ENCODE measurements around the gene ACER1. TPM values are rescaled to one million over a fixed set of nuclear protein-coding genes. Genes with fewer than 3 reads are reported as not detected.

Gene ACER1
- total and polyA plus RNA-seq, 2 experiments from 2014 or later = not detected

DNA sequence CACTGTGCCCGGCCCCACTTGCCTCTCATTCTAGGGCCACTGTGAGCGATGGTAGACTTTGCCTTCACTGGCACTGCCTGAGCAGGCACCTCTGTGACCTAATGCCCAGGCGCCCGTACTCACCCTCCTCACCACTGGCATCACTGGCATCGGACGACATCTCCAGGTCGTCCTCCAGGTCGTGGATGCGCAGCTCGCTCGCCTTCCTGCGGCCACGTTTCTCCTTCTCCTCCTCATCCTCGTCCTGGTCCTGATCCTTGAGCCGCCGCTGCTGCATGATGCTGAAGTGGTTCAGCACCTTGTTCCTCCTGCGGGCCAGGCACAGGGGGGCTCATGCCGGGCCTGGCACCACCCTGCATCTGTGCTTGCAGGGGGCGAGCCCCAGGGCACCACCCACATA is 49.8 kb upstream of the ACER1 start:
- Mint-ChIP-seq H3K4me3 (no peak overlapping the region), H3K27ac (no peak overlapping the region), H3K27me3 (ENCODE audit: insufficient read depth, low read depth, poor library complexity) (peaks cover 7% of the 10 kb centered on the region), H3K9me3 (peaks cover 3% of the 10 kb centered on the region), H3K36me3 (ENCODE audit: low read depth) (peaks cover 87% of the 10 kb centered on the region), H3K4me1 (0 out of 3 replicates have a peak, but pooled peaks cover 5% of the 10 kb centered on the region)
- Histone ChIP-seq H3K79me2 (replicated peaks; ENCODE audit: insufficient read depth) (no peaks in the 10 kb centered on the region), H3K27ac (ENCODE audit: low read depth) (no peak overlapping the region), H3K4me2 (no peak overlapping the region), H3K9me2 (ENCODE audit: insufficient read depth) (no peaks in the 10 kb centered on the region), H4K20me1 (replicated peaks; ENCODE audit: insufficient read depth) (peaks cover 3% of the 10 kb centered on the region; the same call in 1 of the 2 replicates), H3K27me3 (ENCODE audit: insufficient read depth) (no peaks in the 10 kb centered on the region), H2AFZ (no peak overlapping the region), H3K4me1 (ENCODE audit: insufficient read depth) (no peaks in the 10 kb centered on the region), H3K4me3 (no peak overlapping the region), H3F3A (replicated peaks; ENCODE audit: low read depth) (no peaks in the 10 kb centered on the region), H3K36me3 (ENCODE audit: insufficient read depth) (peaks cover 15% of the 10 kb centered on the region)
- no peak for ATAC-seq
- TF ChIP-seq ZNF331 (CRISPR knock-in tag; IDR thresholded peaks at IDR 0.05; ENCODE audit: low read depth) = no peak
- TF ChIP-seq, protein P1, sequence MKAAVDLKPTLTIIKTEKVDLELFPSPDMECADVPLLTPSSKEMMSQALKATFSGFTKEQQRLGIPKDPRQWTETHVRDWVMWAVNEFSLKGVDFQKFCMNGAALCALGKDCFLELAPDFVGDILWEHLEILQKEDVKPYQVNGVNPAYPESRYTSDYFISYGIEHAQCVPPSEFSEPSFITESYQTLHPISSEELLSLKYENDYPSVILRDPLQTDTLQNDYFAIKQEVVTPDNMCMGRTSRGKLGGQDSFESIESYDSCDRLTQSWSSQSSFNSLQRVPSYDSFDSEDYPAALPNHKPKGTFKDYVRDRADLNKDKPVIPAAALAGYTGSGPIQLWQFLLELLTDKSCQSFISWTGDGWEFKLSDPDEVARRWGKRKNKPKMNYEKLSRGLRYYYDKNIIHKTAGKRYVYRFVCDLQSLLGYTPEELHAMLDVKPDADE (IDR thresholded peaks at IDR 0.05) = no peak
- TF ChIP-seq, protein P2, sequence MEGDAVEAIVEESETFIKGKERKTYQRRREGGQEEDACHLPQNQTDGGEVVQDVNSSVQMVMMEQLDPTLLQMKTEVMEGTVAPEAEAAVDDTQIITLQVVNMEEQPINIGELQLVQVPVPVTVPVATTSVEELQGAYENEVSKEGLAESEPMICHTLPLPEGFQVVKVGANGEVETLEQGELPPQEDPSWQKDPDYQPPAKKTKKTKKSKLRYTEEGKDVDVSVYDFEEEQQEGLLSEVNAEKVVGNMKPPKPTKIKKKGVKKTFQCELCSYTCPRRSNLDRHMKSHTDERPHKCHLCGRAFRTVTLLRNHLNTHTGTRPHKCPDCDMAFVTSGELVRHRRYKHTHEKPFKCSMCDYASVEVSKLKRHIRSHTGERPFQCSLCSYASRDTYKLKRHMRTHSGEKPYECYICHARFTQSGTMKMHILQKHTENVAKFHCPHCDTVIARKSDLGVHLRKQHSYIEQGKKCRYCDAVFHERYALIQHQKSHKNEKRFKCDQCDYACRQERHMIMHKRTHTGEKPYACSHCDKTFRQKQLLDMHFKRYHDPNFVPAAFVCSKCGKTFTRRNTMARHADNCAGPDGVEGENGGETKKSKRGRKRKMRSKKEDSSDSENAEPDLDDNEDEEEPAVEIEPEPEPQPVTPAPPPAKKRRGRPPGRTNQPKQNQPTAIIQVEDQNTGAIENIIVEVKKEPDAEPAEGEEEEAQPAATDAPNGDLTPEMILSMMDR (conservative IDR thresholded peaks at IDR 0.05; ENCODE audit: low read depth in 2 of 2) = no peak
- no peak for TF ChIP-seq REST (IDR thresholded peaks at IDR 0.05; ENCODE audit: unreplicated experiment)
- DNase-seq (ENCODE audit: low spot score) = no peak

DNA sequence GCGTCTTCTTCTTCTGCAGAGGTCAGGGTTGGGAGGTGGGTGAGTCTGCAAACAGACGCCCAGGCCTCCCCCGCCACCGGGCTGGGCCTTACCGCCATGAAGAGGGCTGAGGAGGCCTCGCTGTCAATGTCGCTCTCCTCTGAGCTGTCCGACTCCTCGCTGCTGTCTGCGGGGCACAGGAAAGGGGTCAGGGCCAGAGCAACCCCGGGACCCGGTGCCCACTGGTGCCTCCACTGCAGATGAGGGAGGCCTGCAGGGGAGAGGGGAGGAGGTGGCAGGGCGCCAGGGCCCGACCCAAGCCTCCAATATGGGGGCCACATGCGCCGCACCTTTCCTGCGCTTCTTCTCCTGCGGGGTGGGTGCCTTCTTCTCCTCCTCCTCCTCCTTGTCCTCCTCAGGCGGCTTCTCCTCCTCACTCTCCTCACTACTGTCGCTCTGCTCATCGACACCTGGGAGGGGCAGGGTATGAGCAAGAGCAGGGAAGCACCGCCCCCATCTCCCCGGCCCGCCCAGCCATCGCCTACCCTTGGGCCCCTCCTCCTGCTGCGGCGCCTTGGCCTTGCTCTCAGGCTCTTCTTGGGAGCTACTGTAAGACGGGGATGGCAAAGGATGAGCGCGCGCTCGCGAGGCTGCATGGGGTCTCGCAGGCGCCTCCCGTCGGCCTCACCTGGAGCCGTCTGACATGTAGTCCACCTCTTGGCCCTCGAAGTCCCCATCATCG is 47.8 kb upstream of the ACER1 start:
- Histone ChIP-seq H3K4me1 (ENCODE audit: insufficient read depth) (no peaks in the 10 kb centered on the region), H3F3A (replicated peaks; ENCODE audit: low read depth) (no peaks in the 10 kb centered on the region), H4K20me1 (replicated peaks; ENCODE audit: insufficient read depth) (peaks cover 3% of the 10 kb centered on the region; the same call in 1 of the 2 replicates), H3K27ac (ENCODE audit: low read depth) (no peak overlapping the region), H3K79me2 (replicated peaks; ENCODE audit: insufficient read depth) (no peaks in the 10 kb centered on the region), H2AFZ (no peak overlapping the region), H3K27me3 (ENCODE audit: insufficient read depth) (no peaks in the 10 kb centered on the region), H3K36me3 (ENCODE audit: insufficient read depth) (peaks cover 15% of the 10 kb centered on the region), H3K9me2 (ENCODE audit: insufficient read depth) (no peaks in the 10 kb centered on the region), H3K4me2 (no peak overlapping the region), H3K4me3 (no peak overlapping the region)
- no peak overlapping the region for H3K4me3 Mint-ChIP-seq
- DNase-seq (ENCODE audit: low spot score) = no peak
- no peak overlapping the region for H3K27ac Mint-ChIP-seq
- peaks cover 7% of the 10 kb centered on the region for H3K27me3 Mint-ChIP-seq (ENCODE audit: insufficient read depth, low read depth, poor library complexity)
- peaks cover 73% of the 10 kb centered on the region for H3K36me3 Mint-ChIP-seq (ENCODE audit: low read depth)
- ATAC-seq = no peak; the same call in 2 of the 3 replicates
- H3K4me1 Mint-ChIP-seq = peaks cover 12% of the 10 kb centered on the region
- H3K9me3 Mint-ChIP-seq = peaks cover 3% of the 10 kb centered on the region
- TF ChIP-seq, protein P3, sequence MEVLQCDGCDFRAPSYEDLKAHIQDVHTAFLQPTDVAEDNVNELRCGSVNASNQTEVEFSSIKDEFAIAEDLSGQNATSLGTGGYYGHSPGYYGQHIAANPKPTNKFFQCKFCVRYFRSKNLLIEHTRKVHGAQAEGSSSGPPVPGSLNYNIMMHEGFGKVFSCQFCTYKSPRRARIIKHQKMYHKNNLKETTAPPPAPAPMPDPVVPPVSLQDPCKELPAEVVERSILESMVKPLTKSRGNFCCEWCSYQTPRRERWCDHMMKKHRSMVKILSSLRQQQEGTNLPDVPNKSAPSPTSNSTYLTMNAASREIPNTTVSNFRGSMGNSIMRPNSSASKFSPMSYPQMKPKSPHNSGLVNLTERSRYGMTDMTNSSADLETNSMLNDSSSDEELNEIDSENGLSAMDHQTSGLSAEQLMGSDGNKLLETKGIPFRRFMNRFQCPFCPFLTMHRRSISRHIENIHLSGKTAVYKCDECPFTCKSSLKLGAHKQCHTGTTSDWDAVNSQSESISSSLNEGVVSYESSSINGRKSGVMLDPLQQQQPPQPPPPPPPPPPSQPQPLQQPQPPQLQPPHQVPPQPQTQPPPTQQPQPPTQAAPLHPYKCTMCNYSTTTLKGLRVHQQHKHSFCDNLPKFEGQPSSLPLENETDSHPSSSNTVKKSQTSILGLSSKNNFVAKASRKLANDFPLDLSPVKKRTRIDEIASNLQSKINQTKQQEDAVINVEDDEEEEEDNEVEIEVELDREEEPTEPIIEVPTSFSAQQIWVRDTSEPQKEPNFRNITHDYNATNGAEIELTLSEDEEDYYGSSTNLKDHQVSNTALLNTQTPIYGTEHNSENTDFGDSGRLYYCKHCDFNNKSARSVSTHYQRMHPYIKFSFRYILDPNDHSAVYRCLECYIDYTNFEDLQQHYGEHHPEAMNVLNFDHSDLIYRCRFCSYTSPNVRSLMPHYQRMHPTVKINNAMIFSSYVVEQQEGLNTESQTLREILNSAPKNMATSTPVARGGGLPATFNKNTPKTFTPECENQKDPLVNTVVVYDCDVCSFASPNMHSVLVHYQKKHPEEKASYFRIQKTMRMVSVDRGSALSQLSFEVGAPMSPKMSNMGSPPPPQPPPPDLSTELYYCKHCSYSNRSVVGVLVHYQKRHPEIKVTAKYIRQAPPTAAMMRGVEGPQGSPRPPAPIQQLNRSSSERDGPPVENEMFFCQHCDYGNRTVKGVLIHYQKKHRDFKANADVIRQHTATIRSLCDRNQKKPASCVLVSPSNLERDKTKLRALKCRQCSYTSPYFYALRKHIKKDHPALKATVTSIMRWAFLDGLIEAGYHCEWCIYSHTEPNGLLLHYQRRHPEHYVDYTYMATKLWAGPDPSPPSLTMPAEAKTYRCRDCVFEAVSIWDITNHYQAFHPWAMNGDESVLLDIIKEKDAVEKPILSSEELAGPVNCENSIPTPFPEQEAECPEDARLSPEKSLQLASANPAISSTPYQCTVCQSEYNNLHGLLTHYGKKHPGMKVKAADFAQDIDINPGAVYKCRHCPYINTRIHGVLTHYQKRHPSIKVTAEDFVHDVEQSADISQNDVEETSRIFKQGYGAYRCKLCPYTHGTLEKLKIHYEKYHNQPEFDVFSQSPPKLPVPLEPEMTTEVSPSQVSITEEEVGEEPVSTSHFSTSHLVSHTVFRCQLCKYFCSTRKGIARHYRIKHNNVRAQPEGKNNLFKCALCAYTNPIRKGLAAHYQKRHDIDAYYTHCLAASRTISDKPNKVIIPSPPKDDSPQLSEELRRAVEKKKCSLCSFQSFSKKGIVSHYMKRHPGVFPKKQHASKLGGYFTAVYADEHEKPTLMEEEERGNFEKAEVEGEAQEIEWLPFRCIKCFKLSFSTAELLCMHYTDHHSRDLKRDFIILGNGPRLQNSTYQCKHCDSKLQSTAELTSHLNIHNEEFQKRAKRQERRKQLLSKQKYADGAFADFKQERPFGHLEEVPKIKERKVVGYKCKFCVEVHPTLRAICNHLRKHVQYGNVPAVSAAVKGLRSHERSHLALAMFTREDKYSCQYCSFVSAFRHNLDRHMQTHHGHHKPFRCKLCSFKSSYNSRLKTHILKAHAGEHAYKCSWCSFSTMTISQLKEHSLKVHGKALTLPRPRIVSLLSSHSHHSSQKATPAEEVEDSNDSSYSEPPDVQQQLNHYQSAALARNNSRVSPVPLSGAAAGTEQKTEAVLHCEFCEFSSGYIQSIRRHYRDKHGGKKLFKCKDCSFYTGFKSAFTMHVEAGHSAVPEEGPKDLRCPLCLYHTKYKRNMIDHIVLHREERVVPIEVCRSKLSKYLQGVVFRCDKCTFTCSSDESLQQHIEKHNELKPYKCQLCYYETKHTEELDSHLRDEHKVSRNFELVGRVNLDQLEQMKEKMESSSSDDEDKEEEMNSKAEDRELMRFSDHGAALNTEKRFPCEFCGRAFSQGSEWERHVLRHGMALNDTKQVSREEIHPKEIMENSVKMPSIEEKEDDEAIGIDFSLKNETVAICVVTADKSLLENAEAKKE (CRISPR knock-in tag; IDR thresholded peaks at IDR 0.05) = no peak
- TF ChIP-seq EZH2phosphoT487 (IDR thresholded peaks at IDR 0.05; ENCODE audit: unreplicated experiment) = no peak
